Neutrophil (primary cell): ENCODE measurements around the gene PLD1.

Experiments used
- H3K27ac ChIP-seq: fragments of 200-600 bp; sonication (generic); 2 replicates; pipeline ENCODE4 v1.5.1; 2016; ENCODE audit warnings: mild to moderate bottlenecking, moderate library complexity
- H3K27me3 ChIP-seq: fragments of 200-600 bp; sonication (generic); 2 replicates; pipeline ENCODE4 v1.6.0; 2016; ENCODE audit warnings: mild to moderate bottlenecking
- H3K36me3 ChIP-seq: fragments of 200-600 bp; sonication (generic); 2 replicates; pipeline ENCODE4 v1.5.1; 2017
- H3K4me1 ChIP-seq, 2 experiments: fragments of 200-600 bp in 1 of 2; sonication (generic) in 1 of 2; 1 replicate in 1 of 2; 2 replicates in 1 of 2; pipeline versions ENCODE4 v1.5.1 to v1.6.1; 2013 to 2016; ENCODE audit warnings: low read depth in 1 of 2, low read length in 1 of 2, mild to moderate bottlenecking in 1 of 2, moderate library complexity in 1 of 2; ENCODE audit not compliant: control insufficient read depth in 1 of 2, insufficient read depth in 1 of 2
- H3K4me3 ChIP-seq, 2 experiments: fragments of 200-600 bp in 1 of 2; sonication (generic) in 1 of 2; 1 replicate in 1 of 2; 2 replicates in 1 of 2; pipeline ENCODE4 v1.5.1; 2013 to 2016; ENCODE audit warnings: low read depth in 1 of 2, low read length in 1 of 2, mild to moderate bottlenecking in 1 of 2, moderate library complexity in 1 of 2
- H3K9me3 ChIP-seq: fragments of 200-600 bp; sonication (generic); 2 replicates; pipeline ENCODE4 v1.5.1; 2016
- CTCF ChIP-seq: fragments of 200-600 bp; sonication (generic); IDR thresholded peaks from 2 replicates; pipeline ENCODE4 v1.5.1; 2016; ENCODE audit warnings: antibody characterized with exemption

Gene PLD1

GRCh38 chr3:171648069-171648468 is 162.2 kb downstream of the PLD1 start:
- Histone ChIP-seq H3K36me3 (peaks cover 53% of the 10 kb centered on the region), H3K4me3 (no peak overlapping the region), H3K9me3 (no peaks in the 10 kb centered on the region), H3K27me3 (no peaks in the 10 kb centered on the region), H3K4me1 (no peaks in the 10 kb centered on the region), H3K27ac (no peak overlapping the region)
- no peak for TF ChIP-seq CTCF

- Histone ChIP-seq H3K27me3 (no peaks in the 10 kb centered on the region), H3K9me3 (no peaks in the 10 kb centered on the region), H3K27ac (no peak overlapping the region), H3K4me1 (no peaks in the 10 kb centered on the region), H3K36me3 (peaks cover 54% of the 10 kb centered on the region), H3K4me3 (no peak overlapping the region)
- no peak for TF ChIP-seq CTCF
Measured at GRCh38 chr3:171646357-171647133, 163.7 kb downstream of the PLD1 start.

GRCh38 chr3:171644681-171645080 is 165.6 kb downstream of the PLD1 start:
- Histone ChIP-seq H3K4me1 (no peaks in the 10 kb centered on the region), H3K27ac (no peak overlapping the region), H3K36me3 (peaks cover 50% of the 10 kb centered on the region), H3K9me3 (no peaks in the 10 kb centered on the region), H3K4me3 (no peak overlapping the region), H3K27me3 (no peaks in the 10 kb centered on the region)
- TF ChIP-seq CTCF, result no peak

GRCh38 chr3:171643681-171644080 is 166.6 kb downstream of the PLD1 start:
- no peaks in the 10 kb centered on the region for H3K27me3 ChIP-seq
- no peak for TF ChIP-seq CTCF
- no peak overlapping the region for H3K27ac ChIP-seq
- H3K9me3 ChIP-seq, result no peaks in the 10 kb centered on the region
- no peak overlapping the region for H3K4me3 ChIP-seq
- H3K36me3 ChIP-seq, result peaks cover 47% of the 10 kb centered on the region
- no peaks in the 10 kb centered on the region for H3K4me1 ChIP-seq

GRCh38 chr3:171643033-171643432 is 167.2 kb downstream of the PLD1 start:
- Histone ChIP-seq H3K4me3 (no peak overlapping the region), H3K27me3 (no peaks in the 10 kb centered on the region), H3K9me3 (no peaks in the 10 kb centered on the region), H3K36me3 (peaks cover 52% of the 10 kb centered on the region), H3K27ac (no peak overlapping the region), H3K4me1 (no peaks in the 10 kb centered on the region)
- TF ChIP-seq CTCF, result no peak
